Tibial artery (tissue), 4 donors: ENCODE data around the gene SEPTIN5.

Source experiments
- DNase-seq, 2 donors: peaks; one replicate each; pipeline ENCODE4 v3.0.0-alpha.2; 2019
- H3K27ac ChIP-seq, 2 donors: fragments of 200-600 bp; sonication (generic) in 1 of 2; 1 replicate in 1 of 2; 2 replicates in 1 of 2; pipeline ENCODE4 v1.5.1; 2018 to 2019; ENCODE audit warnings: mild to moderate bottlenecking in 1 of 2
- H3K27me3 ChIP-seq, 2 donors: fragments of 200-600 bp; sonication (generic) in 1 of 2; one replicate each; pipeline versions ENCODE4 v1.5.1 to v1.6.0; 2016 to 2019
- H3K36me3 ChIP-seq, 3 donors: fragments of 200-600 bp; sonication (generic) in 2 of 3; one replicate each; pipeline ENCODE4 v1.5.1; 2016 to 2019; ENCODE audit warnings: mild to moderate bottlenecking in 2 of 3
- H3K4me1 ChIP-seq, 4 donors: fragments of 200-600 bp; sonication (generic) in 2 of 4; 1 replicate in 3 of 4; 2 replicates in 1 of 4; pipeline ENCODE4 v1.5.1; 2016 to 2019
- H3K4me3 ChIP-seq, 2 donors: fragments of 200-600 bp; sonication (generic) in 1 of 2; 1 replicate in 1 of 2; 2 replicates in 1 of 2; pipeline ENCODE4 v1.5.1; 2018 to 2019; ENCODE audit warnings: mild to moderate bottlenecking in 2 of 2
- H3K9me3 ChIP-seq, 3 donors: fragments of 200-600 bp; sonication (generic) in 1 of 3; one replicate each; pipeline ENCODE4 v1.5.1; 2016 to 2019
- CTCF ChIP-seq, 2 experiments: fragments of 200-600 bp in 1 of 2; fragments of 450-650 bp in 1 of 2; IDR thresholded peaks; one replicate each; pipeline ENCODE4 v1.5.1; 2017 to 2019; ENCODE audit warnings: antibody characterized with exemption in 2 of 2, mild to moderate bottlenecking in 1 of 2, moderate library complexity in 1 of 2
- intact Hi-C: fragments of 100-400 bp; cut with DNase I; formaldehyde crosslinking; loops from one replicate; pipeline ENCODE4 v1.15.0; 2023; ENCODE audit warnings: low total_unique reads

Gene SEPTIN5

GRCh38 chr22:19740586-19740985 is 26.3 kb downstream of the SEPTIN5 start:
- intact Hi-C loops: no loop called here

GRCh38 chr22:19741053-19741452 is 26.8 kb downstream of the SEPTIN5 start:
- DNase-seq: no peak
- Histone ChIP-seq H3K27me3 (peaks cover 0 to 34% of the 10 kb centered on the region in 2 donors), H3K4me1 (no peaks in the 10 kb centered on the region), H3K4me3 (no peak overlapping the region), H3K9me3 (no peaks in the 10 kb centered on the region), H3K27ac (no peak overlapping the region), H3K36me3 (no peaks in the 10 kb centered on the region)
- no peak for TF ChIP-seq CTCF (IDR thresholded peaks at IDR 0.05)
- intact Hi-C loops: no loop called here

More at GRCh38 chr22:19740586-19740985, 26.3 kb downstream of the SEPTIN5 start:
- Histone ChIP-seq H3K27me3 (peaks cover 0 to 34% of the 10 kb centered on the region in 2 donors), H3K36me3 (no peaks in the 10 kb centered on the region), H3K9me3 (no peaks in the 10 kb centered on the region), H3K27ac (no peak overlapping the region), H3K4me3 (no peak overlapping the region), H3K4me1 (no peaks in the 10 kb centered on the region)
- DNase-seq: no peak
- TF ChIP-seq CTCF (IDR thresholded peaks at IDR 0.05): no peak

GRCh38 chr22:19742160-19743066 is 28.1 kb downstream of the SEPTIN5 start:
- H3K36me3 ChIP-seq: no peaks in the 10 kb centered on the region
- no peak for TF ChIP-seq CTCF (IDR thresholded peaks at IDR 0.05)
- DNase-seq: no peak
- intact Hi-C loops: no loop called here
- H3K9me3 ChIP-seq: no peaks in the 10 kb centered on the region
- no peak overlapping the region for H3K27ac ChIP-seq
- H3K4me3 ChIP-seq: no peak overlapping the region
- H3K4me1 ChIP-seq: no peaks in the 10 kb centered on the region
- H3K27me3 ChIP-seq: peaks cover 0 to 26% of the 10 kb centered on the region in 2 donors

- Histone ChIP-seq H3K9me3 (no peaks in the 10 kb centered on the region), H3K27me3 (peaks cover 0 to 23% of the 10 kb centered on the region in 2 donors), H3K4me1 (no peaks in the 10 kb centered on the region), H3K4me3 (no peak overlapping the region), H3K27ac (no peak overlapping the region), H3K36me3 (no peaks in the 10 kb centered on the region)
- TF ChIP-seq CTCF (IDR thresholded peaks at IDR 0.05): no peak
- DNase-seq: no peak
- intact Hi-C loops: no loop called here
Measured at GRCh38 chr22:19743081-19743480, 28.8 kb downstream of the SEPTIN5 start.

GRCh38 chr22:19743651-19744050 is 29.3 kb downstream of the SEPTIN5 start:
- Histone ChIP-seq H3K27ac (no peak overlapping the region), H3K36me3 (no peaks in the 10 kb centered on the region), H3K4me1 (no peaks in the 10 kb centered on the region), H3K27me3 (peaks cover 0 to 17% of the 10 kb centered on the region in 2 donors), H3K4me3 (no peak overlapping the region), H3K9me3 (no peaks in the 10 kb centered on the region)
- intact Hi-C loops: no loop called here
- TF ChIP-seq CTCF (IDR thresholded peaks at IDR 0.05): no peak
- DNase-seq: no peak
